HG03354 (cell line): Measurements from ENCODE around the gene PTAFR.
"Not testable (repeated sequence)": the region's sequence is repeated elsewhere in the genome, so short reads cannot be mapped to it uniquely, and the experiment has no call there.

ENCODE experiments used
- ATAC-seq: cut with Tn5 transposase; IDR thresholded peaks from one replicate; pipeline ENCODE4 v1.9.1; 2021; ENCODE audit warnings: mild to moderate bottlenecking; ENCODE audit not compliant: unreplicated experiment, poor library complexity, severe bottlenecking

Gene PTAFR

GRCh38 chr1:28147264-28148094 lies 29.0 kb downstream of the PTAFR start:
- peak; percentile 19 for ATAC-seq

- ATAC-seq, result no peak
These were observed 30.8 kb downstream of the PTAFR start for GRCh38 chr1:28145728-28146127.

GRCh38 chr1:28144203-28145135 lies 32.0 kb downstream of the PTAFR start:
- peak; percentile 66 for ATAC-seq

- no peak for ATAC-seq
These were observed 32.8 kb downstream of the PTAFR start for GRCh38 chr1:28143496-28144202.

- ATAC-seq, result no peak
These were observed 34.8 kb downstream of the PTAFR start for GRCh38 chr1:28141685-28142084.

GRCh38 chr1:28139866-28140265 lies 36.6 kb downstream of the PTAFR start:
- not testable (repeated sequence) for ATAC-seq

GRCh38 chr1:28139025-28139712 lies 37.3 kb downstream of the PTAFR start:
- ATAC-seq, result no peak

- ATAC-seq, result no peak
These were observed 39.4 kb downstream of the PTAFR start for GRCh38 chr1:28136922-28137613.

- ATAC-seq, result no peak
These were observed 40.1 kb downstream of the PTAFR start for GRCh38 chr1:28136169-28136921.

GRCh38 chr1:28135371-28136168 lies 40.9 kb downstream of the PTAFR start:
- ATAC-seq, result no peak

GRCh38 chr1:28134651-28135207 lies 41.8 kb downstream of the PTAFR start:
- ATAC-seq, result no peak

- ATAC-seq, result no peak
These were observed 44.0 kb downstream of the PTAFR start for GRCh38 chr1:28132171-28133167.

GRCh38 chr1:28130901-28131300 lies 45.6 kb downstream of the PTAFR start:
- no peak for ATAC-seq

GRCh38 chr1:28129150-28129549 lies 47.3 kb downstream of the PTAFR start:
- ATAC-seq, result no peak

- ATAC-seq, result peak; percentile 81
These were observed 48.8 kb downstream of the PTAFR start for GRCh38 chr1:28127617-28128257.
